Measurements from ENCODE around the gene MT1X.

MT1X gene
- 0.98 to 4.7 (median 3.4) reads per million in 4 experiments for total RNA-seq

DNA sequence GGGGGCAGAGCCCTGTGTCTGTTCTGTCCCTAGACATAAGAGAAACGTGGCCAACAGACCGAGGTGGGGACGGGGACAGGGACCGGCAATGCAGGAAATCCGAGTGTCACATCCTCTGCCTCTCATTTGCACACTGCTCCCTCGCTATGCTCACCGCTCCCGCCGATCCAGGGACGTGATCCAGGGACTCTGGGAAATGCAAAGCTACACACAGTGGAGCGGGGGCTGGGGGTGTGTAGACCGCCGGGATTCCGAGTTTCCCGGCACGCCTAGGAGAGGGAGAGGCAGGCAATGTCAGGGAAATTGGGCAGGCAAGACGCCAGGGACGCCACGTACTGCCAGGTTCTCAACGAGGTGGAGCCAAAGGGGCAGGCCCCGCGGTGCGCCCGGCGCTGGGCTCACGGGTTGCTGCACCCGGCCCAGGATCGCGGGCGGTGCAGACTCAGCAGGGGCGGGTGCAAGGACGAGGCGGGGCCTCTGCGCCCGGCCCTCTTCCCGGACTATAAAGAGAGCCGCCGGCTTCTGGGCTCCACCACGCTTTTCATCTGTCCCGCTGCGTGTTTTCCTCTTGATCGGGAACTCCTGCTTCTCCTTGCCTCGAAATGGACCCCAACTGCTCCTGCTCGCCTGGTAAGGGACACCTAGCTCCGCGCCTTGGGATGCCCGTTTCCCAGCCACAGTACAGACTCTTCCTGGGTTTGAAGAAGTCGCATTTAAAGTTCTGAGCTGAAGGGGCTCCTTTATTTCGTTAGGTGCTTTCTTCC lies at the start of gene MT1X:
Gene MT1X, plus strand, starts transcription at position 532 of the 764 bp plus-strand sequence. Its CDS starts 71 bp downstream, at position 603.
- peak; percentile 74 for DNase-seq

DNA sequence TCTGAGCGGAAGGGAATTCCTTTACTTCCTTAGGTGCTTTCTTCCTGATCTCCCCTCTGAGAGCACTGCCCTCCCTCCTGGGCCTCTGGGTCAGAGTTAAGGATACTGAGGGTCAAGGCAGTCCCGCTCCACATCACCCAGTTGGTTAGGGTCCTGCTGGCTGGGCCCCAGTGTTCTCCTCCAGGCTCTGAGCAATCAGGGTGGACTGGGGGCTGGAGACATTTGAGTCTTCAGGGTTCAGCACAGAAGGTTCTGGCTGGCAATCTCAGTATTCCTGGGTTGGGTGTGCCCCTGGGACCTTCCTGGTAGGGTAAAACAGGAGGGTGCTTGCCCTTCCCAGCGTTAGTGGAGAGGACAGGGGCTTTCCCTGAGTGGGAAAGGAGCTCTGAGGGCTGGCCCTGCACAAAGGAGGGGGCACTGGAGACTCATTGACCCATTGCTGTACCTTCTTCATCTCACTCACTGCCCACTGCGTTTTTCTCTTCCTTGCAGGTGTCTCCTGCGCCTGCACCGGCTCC lies 49.4 kb upstream of the MT1X start:
- DNase-seq, result no peak

GRCh38 chr16:56633535-56633934 lies 48.7 kb upstream of the MT1X start:
- DNase-seq, result no peak

DNA sequence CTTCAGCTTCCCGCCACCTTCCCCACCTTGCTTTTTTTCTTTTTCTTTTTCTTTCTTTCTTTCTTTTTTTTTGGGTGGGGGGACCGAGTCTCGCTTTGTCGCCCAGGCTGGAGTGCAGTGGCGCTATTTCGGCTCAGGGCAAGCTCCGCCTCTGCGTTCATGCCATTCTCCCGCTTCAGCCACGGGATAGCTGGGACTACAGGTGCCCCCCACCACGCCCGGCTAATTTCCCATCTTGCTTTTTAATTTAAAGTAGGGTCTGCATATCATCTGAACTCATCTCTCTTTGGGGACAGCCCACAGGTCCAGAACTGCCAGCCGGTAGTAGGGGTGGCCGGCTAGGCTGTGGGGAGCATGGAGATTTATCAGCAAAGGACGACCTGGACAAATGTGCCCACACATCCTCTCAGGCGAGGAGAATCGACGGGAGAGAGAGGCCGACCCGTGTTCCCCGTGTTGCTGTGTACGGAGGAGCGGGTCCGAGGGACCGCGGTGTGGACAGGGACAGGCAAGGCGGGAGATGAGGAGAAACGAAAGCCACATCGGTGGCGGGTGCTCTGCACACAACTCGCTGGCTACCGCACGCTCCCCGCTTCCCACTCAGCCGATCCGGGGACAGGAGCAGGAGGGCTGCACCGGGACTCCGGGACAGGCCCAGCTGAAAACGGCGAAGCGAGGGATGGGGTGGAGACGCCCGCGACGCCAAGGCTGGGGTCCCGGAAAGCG lies 47.4 kb upstream of the MT1X start:
- DNase-seq, result no peak

- DNase-seq, result no peak
Observed at GRCh38 chr16:56635441-56635967, 46.8 kb upstream of the MT1X start.

GRCh38 chr16:56636616-56637413 lies 45.5 kb upstream of the MT1X start:
- DNase-seq, result no peak

GRCh38 chr16:56637814-56638750 lies 44.2 kb upstream of the MT1X start, which contains the start of gene MT1A:
TSS of gene MT1A (plus strand) at chr16:56638666. CDS start at chr16:56638739, 73 bp downstream.
- DNase-seq, result no peak

GRCh38 chr16:56639045-56639444 lies 43.2 kb upstream of the MT1X start:
- no peak for DNase-seq

GRCh38 chr16:56640076-56640475 lies 42.2 kb upstream of the MT1X start:
- no peak for DNase-seq

DNA sequence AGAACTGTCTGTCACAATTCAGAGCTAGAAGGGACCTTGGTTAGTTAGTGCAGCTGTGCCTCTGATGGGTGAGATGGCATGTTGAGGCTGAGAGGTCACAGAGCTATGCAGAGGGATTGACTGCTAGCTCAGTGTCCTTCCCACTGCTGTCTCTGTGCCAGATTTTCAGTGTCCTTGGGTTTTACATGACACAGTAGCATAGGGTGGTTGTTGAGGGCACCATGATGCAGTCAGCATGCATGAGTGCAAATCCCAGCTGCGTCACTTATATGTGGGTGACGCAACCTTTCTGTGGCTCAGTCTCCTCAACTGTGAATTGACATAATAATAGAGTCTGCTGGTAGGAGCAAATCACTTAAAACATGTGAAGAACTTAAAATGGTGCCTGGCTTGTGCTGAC lies 41.1 kb upstream of the MT1X start:
- DNase-seq, result no peak

DNA sequence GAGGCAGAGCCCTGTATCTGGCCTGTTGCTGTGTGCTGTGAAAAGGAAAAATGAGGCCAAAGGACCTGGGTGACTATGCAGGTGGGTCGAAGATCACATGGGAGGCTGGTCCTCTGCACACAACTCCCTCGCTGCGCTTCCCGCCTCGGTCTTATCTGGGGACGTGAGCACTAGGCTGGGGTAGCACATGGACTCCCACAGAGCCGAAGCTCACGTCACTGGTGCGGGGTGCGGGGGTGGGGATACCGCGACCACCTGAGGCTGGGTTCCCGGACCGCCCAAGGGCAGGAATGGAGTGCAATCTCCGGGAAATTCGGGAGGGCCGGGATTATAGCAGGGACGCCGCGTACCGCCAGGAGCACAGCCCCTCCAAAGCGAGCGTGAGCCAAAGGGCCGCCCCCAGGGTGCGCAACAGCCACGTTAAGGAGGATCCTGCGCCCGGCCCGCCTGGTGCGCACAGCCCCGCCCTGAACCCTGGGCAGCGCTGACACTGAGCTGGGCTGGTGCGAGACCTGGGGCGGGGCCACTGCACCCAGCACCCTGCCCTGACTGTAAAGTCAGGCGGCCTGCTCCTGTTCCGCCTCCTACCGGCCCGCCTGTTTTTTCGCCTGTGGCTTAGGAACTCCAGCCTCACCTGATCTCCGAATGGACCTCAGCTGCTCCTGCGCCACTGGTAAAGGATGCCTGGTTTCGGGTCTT lies 39.0 kb upstream of the MT1X start:
- peak; percentile 54 for DNase-seq

DNA sequence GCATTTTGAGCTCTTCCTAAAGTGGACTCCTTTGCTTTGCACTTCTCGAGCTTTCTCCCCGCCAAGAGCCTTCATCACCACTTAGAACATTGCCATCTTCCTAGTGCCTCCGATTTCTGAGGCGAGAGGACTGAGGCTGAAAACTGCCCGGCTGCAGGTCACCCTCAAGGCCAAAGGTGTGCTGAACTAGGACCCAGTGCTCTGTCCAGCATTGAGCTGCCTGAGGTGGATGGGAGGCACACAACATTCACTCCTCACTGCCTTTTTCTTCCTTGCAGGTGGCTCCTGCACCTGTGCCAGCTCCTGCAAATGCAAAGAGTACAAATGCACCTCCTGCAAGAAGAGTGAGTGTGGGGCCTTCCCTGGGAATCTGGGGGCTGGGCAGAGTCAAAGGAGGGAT lies 38.4 kb upstream of the MT1X start:
- no peak for DNase-seq

DNA sequence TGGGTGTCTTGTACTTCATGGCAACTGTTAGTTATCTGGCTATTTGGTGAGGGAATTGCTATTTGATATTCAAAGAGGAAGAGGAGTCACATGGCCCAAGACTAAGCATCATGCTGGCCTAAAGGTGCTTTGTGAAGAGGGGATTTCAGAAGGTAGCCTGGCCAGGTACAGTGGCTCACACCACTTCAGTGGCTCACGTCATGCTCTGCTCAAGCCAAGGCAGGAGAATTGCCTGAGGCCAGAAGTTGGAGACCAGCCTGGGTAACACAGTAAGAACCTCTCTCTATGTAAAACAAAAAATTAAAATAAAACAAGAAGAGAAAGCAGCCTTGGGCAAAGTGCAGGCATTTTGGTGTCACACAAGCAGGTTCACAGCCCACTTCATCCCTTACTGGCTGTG lies 37.0 kb upstream of the MT1X start:
- DNase-seq, result no peak

DNA sequence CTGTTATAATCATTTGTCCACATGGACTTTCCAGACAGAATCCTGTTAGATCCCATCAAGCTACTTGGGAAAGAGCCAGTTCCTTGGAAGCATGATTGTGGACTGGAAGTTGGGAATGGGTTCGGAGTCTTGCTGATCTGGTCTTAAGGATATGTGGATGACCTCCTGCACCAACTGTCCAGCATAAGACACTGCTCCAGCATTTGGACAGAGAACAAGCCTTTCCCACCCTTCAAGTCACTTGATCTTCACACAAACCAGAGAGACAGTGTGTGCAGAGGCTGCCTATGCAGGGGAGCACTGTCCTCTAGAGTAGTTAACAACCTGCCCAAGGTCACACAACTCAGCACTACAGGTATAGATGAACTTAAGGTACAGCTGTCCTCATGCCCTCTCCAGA lies 36.4 kb upstream of the MT1X start:
- DNase-seq, result no peak

DNA sequence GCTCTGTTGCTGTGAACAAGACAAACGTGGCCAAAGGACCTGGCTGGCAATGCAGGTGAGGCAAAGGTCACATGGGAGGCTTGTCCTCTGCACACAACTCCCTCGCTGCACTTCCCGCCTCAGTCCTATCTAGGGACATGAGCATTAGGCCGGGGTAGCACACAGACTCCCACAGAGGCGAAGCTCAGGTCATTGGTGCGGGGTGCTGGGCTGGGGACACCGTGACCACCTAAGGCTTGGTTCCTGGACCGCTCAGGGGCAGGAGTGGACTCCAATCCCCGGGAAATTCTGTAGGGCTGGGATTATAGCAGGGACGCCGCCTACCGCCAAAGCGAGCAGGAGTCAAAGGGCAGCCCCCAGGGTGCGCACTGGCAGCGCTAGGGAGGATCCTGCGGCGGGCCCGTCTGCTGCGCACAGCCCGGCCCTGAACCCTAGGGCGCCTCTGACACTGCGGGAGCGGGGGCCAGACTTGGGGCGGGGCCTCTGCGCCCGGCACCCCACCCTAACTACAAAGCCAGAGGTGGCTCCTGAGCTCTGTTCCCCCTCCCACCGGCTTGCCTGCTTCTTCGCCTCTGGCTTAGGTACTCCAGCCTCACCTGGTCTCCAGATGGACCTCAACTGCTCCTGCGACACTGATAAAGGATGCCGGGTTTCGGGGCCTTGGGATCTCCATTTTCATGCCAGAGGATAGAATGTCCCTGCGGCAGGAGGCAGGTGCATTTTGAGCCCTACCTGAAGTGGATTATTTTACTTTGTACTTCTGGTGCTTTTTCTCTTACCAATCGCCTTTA lies 34.4 kb upstream of the MT1X start:
- DNase-seq, result no peak

DNA sequence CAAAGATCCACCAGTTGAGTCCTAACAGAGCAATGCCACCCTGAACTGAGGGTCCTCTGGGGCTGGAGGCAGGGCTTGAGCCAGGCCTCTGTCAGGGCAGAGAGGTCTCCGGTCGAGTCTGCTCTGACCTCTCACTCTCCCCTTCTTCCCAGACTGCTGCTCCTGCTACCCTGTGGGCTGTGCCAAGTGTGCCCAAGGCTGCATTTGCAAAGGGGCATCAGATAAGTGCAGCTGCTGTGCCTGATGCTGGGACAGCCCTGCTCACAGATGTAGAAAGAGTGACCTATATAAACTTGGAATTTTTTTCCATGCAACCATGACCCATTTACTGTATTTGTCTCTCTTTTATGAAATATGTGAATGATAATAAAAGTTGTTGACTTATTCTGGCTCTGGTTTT lies 33.0 kb upstream of the MT1X start:
- DNase-seq, result no peak

DNA sequence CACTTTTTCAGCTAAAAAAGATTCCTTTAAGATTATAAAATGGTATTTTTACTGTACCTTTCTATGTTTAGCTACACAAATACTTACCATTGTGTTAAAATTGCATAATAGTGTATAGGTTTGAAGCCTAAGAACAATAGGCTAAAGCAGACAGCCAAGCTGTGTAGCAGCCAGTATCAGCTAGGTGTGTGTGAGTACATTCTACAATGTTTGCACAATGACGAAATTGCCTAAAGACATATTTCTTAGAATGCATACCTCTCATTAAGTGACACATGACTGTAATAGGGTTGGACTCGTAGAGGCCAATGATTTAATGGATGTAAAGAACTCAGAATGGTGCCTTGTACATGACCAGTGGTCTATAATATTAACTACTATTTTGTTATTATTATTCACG lies 32.5 kb upstream of the MT1X start:
- DNase-seq, result no peak

DNA sequence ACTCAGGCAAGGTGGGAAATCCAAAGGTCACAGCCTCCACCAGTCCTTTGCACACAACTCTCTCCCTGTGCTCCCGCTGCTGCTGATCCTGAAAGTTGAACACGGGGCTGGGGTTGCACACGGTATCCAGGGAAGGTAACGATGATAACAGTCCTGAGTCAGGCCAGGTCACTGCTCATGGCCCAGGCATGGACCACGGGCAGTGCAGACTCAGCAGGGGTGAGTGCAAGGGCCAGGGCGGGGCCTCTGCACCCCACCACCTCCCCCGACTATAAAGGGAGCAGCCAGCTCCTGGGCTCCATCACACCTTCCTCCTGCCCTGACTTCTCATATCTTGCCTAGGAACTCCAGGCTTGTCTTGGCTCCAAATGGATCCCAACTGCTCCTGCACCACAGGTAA lies 30.7 kb upstream of the MT1X start, which contains the start of gene MT1B:
Gene MT1B, plus strand, starts transcription at position 301 of the 400 bp plus-strand sequence. Its CDS starts 68 bp downstream, at position 369.
- DNase-seq, result no peak

- DNase-seq, result no peak
Observed at GRCh38 chr16:56652600-56652999, 29.7 kb upstream of the MT1X start.

DNA sequence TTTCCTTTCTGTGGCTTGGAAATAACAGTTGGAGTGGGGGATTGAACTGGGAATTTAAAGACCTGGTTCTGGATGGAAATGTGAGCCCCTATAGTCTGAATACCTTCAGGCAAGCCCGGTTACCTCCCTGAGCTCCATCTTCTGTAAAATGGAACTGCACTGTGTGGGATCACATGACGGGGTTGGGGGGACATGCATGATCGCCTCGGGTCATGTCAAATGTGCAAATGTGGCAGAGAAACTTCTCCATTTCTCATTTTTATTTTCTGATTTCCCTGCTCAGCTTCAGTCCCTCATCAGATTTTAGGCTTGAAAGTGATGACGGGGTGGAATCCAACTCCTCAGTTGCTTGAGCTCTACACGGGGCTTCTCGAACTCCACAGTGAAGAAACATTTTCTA lies 29.1 kb upstream of the MT1X start:
- no peak for DNase-seq

Data from effector CD8-positive, alpha-beta T cell (primary cell).